ENCODE measurements around the gene BARX1. TPM values are rescaled to one million over a fixed set of nuclear protein-coding genes. Genes with fewer than 3 reads are reported as not detected.

The BARX1 gene
- total RNA-seq, 2 experiments from 2014 or later = 1.8 to 1.9 TPM

DNA sequence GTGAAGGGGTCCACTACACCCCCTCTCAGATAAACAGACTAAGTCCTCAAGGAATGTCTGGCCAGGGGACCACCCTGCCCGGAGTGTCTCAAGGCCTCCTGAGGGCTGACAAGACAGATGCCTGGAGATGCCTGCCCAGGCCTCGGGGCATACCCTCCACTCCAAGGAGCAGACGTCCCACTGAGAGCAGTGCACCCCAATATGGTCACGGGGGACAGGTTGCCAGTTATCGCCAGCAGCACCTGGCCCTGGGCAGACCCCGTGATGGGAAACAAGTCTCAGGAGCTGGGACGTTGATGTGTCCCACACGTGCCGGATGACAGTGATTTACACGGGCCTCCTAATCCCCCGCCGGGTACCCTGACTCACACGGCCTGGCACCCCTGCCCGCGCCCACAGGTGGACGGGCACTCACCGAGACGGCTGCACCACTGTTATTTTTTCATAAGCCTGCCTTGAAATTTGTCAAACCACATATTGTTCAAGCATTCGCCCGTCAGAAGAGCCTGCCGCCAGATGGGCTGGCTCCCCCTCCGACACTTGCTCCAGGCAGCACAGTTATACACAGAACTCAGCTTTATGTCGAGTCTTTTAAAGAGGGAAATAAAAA lies 43.9 kb downstream of the BARX1 start:
- no peaks in the 10 kb centered on the region for H3K36me3 Mint-ChIP-seq (ENCODE audit: low read depth)
- H3K27ac Mint-ChIP-seq = no peak overlapping the region
- H3K9me3 Mint-ChIP-seq (ENCODE audit: low read depth) = no peaks in the 10 kb centered on the region
- ATAC-seq (no peak), DNase-seq (no peak)
- intact Hi-C loops (cut with DNase I, micrococcal nuclease) = loop anchor here in 1 of 2 experiments (10.0 kb wide), 1 partner anchor 56 kb away; no protein-coding TSS in a partner anchor
- peaks cover 6% of the 10 kb centered on the region for H3K27me3 Mint-ChIP-seq
- peaks cover 4% of the 10 kb centered on the region for H3K4me1 Mint-ChIP-seq
- ChIA-PET POLR2A (no interaction called here), CTCF (interaction anchor here (0.9 kb wide), 1 partner anchor 23 kb away, joined by 4 read pairs; no protein-coding TSS in a partner anchor)
- no peak overlapping the region for H3K4me3 Mint-ChIP-seq

DNA sequence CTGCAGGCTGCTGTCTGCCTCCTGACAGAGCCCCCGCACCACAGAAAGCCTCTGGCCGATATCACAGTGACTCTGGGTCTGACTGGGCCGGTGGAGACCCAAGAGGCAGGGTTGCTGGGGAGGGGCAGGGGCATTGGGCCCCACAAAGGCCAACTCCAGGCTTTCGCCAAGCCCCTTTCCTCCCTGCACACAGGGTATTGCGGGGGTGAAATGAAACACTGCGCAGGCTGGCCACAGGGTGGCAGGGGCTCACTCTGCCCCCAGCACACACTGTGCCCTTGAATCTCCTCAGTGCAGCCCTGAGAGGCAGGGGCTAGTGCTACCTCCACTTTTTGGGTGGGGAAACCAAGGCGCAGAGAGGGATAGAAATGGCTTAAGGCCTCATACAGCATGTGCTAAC lies 44.6 kb downstream of the BARX1 start:
- ChIA-PET POLR2A (no interaction called here), CTCF (no interaction called here)
- no peak for ATAC-seq
- no peaks in the 10 kb centered on the region for H3K9me3 Mint-ChIP-seq (ENCODE audit: low read depth)
- H3K4me3 Mint-ChIP-seq = no peak overlapping the region
- no peaks in the 10 kb centered on the region for H3K36me3 Mint-ChIP-seq (ENCODE audit: low read depth)
- no peak for DNase-seq
- H3K4me1 Mint-ChIP-seq = peaks cover 4% of the 10 kb centered on the region
- intact Hi-C loops (cut with DNase I, micrococcal nuclease) = loop anchor here in 1 of 2 experiments (10.0 kb wide), 1 partner anchor 56 kb away; no protein-coding TSS in a partner anchor
- peaks cover 6% of the 10 kb centered on the region for H3K27me3 Mint-ChIP-seq
- no peak overlapping the region for H3K27ac Mint-ChIP-seq

DNA sequence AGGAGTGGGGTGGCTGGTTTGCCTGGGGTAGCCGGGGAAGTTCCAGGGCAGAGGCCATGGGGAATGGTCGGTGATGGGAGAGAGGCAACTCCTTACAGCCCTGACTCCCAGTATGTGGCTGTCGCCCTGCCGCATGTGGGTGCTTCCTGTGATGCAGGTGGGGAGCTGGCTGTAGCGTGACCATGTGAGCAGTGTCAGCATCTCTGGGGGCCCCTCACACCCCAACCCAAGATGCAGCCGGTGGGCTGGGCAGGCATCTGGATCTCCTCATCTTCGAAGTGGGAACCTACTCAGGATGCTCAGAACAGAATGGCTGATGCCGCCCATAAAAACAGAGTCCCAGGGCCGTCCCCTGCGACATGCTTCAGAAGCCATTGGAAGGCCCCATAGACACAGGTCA lies 45.0 kb downstream of the BARX1 start:
- intact Hi-C loops (cut with DNase I, micrococcal nuclease) = loop anchor here in 1 of 2 experiments (10.0 kb wide), 1 partner anchor 55 kb away; no protein-coding TSS in a partner anchor
- POLR2A ChIA-PET = no interaction called here
- no peak for ATAC-seq

DNA sequence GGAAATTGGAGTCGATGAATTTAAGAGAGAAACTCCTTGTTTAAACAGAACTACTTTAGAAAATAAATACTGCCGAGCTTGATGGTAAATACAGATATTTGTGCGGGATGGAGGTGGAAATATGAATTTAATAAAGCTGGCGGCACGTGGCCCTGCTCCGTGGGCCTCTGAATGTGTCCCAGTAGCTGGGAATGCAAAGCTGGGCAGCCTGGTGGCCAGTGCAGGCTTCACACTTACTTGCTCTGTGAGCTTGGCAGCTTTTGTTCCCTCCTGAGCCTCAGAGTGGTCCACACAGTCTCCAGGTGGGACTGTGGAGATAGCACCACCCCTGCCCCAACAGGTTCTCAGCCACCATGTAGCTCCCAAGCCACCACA lies 45.9 kb downstream of the BARX1 start:
- peaks cover 6% of the 10 kb centered on the region for H3K27me3 Mint-ChIP-seq
- no peaks in the 10 kb centered on the region for H3K9me3 Mint-ChIP-seq (ENCODE audit: low read depth)
- no peaks in the 10 kb centered on the region for H3K36me3 Mint-ChIP-seq (ENCODE audit: low read depth)
- ChIA-PET POLR2A (no interaction called here), CTCF (interaction anchor here (0.8 to 1.0 kb wide), 2 partner anchors 16 to 80 kb away, joined by 3 read pairs; no protein-coding TSS in a partner anchor)
- intact Hi-C loops (cut with DNase I, micrococcal nuclease) = no loop called here
- H3K27ac Mint-ChIP-seq = no peak overlapping the region
- no peak overlapping the region for H3K4me3 Mint-ChIP-seq
- DNase-seq (no peak), ATAC-seq (no peak)
- peaks cover 4% of the 10 kb centered on the region for H3K4me1 Mint-ChIP-seq

More for the DNA sequence above, 45.0 kb downstream of the BARX1 start:
- no peaks in the 10 kb centered on the region for H3K36me3 Mint-ChIP-seq (ENCODE audit: low read depth)
- DNase-seq = no peak
- CTCF ChIA-PET = no interaction called here
- H3K27me3 Mint-ChIP-seq = peaks cover 6% of the 10 kb centered on the region
- H3K27ac Mint-ChIP-seq = no peak overlapping the region
- H3K9me3 Mint-ChIP-seq (ENCODE audit: low read depth) = no peaks in the 10 kb centered on the region
- H3K4me3 Mint-ChIP-seq = no peak overlapping the region
- H3K4me1 Mint-ChIP-seq = peaks cover 4% of the 10 kb centered on the region

DNA sequence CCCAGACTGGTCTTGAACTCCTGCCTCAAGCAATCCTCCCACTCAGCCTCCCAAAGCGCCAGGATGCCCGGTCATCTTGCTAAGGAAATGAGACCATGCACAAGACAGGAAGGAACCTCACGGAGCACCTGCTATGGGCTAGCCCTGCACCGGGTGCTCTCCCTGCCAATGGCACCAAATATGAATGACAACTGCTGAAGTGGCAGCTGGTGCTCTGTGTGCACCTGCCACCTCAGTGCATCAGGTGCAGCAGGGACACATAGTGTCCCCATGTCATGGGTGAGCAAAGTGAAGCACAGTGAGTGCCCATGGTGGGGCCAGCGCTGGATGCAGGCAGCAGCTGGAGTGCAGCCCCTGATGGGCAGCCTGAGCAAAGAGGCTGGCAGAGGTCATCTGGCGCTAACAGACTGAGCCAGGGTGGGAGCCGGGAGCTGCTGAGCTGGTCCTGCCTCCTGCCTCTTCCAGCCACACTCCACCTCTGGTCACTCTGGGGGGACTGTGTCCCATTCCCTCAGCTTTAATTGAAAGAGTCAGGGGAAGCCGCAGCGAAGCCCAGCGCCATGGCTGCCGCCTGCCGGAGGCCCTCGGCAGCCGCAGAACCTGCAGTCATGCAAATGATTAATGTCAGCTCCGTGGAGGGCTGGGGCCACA lies 46.4 kb downstream of the BARX1 start:
- peaks cover 6% of the 10 kb centered on the region for H3K27me3 Mint-ChIP-seq
- H3K4me3 Mint-ChIP-seq = no peak overlapping the region
- CTCF ChIA-PET = interaction anchor here (0.7 to 1.0 kb wide), 3 partner anchors 16 to 816 kb away, joined by 3 to 6 read pairs (median 3); no protein-coding TSS in a partner anchor
- POLR2A ChIA-PET = no interaction called here
- H3K27ac Mint-ChIP-seq = no peak overlapping the region
- H3K4me1 Mint-ChIP-seq = peaks cover 4% of the 10 kb centered on the region
- DNase-seq = peak; percentile 44
- no peaks in the 10 kb centered on the region for H3K9me3 Mint-ChIP-seq (ENCODE audit: low read depth)
- intact Hi-C loops (cut with DNase I, micrococcal nuclease) = no loop called here
- peak; percentile 33 for ATAC-seq
- no peaks in the 10 kb centered on the region for H3K36me3 Mint-ChIP-seq (ENCODE audit: low read depth)

DNA sequence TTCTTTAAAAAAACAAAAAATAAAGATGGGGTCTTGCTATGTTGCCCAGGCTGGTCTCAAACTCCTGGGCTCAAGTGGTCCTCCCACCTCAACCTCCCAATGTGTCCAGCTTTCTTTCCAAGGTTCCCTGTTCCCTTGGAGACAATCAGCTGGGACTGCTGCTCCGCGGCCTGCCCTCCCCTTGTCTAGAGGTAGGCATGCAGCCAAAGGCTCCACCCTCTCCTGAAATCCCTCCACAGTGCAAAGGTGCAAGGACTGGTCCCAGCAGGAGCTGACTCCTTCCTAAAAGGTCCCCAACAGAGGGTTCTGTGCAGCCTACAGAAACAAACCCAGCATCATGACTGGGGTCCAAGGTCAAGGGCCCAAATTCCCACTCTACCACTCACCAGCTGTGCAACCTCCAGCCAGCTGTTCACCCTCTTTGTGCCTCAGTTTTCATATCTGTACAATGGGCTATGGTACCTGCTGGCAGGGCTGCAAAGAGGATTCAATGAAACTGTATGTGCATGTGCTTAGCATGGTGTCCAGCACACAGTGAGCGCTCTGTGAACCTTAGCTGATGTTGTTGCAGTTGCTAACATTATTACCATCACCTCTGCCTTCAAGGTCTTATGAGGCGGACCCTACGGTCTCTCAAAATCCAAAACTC lies 47.5 kb downstream of the BARX1 start:
- intact Hi-C loops (cut with DNase I, micrococcal nuclease) = no loop called here
- Mint-ChIP-seq H3K9me3 (ENCODE audit: low read depth) (no peaks in the 10 kb centered on the region), H3K36me3 (ENCODE audit: low read depth) (no peaks in the 10 kb centered on the region), H3K27ac (no peak overlapping the region), H3K27me3 (peaks cover 6% of the 10 kb centered on the region), H3K4me1 (peaks cover 4% of the 10 kb centered on the region), H3K4me3 (no peak overlapping the region)
- ChIA-PET POLR2A (no interaction called here), CTCF (interaction anchor here (0.6 to 0.7 kb wide), 2 partner anchors 80 to 1481 kb away, joined by 3 read pairs; no protein-coding TSS in a partner anchor)
- no peak for ATAC-seq
- no peak for DNase-seq

DNA sequence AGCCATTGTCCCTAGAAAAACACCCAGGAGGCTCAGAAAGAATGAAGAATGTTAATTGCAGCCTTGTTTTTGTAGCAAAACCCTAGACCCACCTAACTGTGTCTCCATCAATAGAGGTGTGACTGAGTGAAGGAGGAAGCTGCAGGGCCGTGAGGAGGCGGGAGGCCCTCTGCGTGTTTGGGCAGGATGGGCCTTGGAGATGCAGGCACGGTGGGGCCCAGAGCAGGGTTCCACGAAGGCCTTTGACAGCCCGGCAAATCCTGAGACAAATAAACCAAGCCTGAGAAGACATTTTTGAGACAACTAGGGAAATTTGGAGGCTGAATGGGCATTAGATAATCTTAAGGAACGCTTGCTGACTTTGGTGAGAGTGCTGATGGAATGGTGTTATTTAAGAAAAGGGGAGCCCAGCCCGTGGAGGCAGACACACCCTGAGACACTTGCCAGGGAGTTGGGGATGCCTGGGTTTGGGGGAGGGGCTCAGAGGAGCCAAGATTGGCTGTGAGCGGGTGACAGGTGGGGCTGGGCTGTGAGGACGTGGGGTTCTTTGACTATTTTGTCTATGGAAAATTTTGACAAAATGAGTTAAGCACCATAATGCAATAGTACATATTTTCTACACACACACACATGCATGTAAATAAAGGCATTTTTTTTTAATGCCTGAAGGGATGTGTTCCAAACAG lies 48.8 kb downstream of the BARX1 start:
- CTCF ChIA-PET = no interaction called here

DNA sequence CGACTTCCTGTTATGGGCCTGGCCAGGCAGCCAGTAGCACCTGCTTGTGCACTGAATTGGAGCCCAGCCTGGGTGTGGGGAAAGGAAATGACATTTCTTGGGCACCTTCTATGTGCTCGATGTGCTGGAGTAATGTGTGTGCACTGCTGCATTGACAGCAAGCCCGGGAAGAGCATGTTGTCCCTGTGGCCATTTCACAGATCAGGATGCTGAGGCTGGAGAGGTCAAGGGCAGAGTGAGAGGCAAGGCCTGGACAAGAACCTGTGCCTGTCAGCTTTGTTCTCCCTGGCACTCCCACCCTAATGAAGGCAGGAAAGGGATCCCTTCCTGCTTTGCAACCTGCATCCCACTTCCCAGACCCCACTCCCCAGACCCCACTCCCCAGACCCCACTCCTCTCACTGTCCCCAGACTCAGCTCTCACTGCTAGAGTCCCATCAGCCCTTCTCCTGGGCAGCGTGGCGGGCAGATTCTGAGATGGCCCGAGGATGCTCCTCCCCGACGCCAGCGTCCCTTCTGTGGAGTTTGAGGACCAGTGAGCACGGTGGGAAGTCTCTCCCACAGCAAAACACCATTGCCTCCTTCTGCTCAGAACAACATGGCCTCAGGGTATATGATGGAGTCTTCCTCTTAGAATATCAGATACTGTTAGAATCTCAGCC lies 49.6 kb downstream of the BARX1 start:
- intact Hi-C loops (cut with DNase I, micrococcal nuclease) = no loop called here
- DNase-seq (no peak), ATAC-seq (no peak)
- Mint-ChIP-seq H3K4me1 (peaks cover 4% of the 10 kb centered on the region), H3K27ac (no peak overlapping the region), H3K36me3 (ENCODE audit: low read depth) (no peaks in the 10 kb centered on the region), H3K27me3 (peaks cover 6% of the 10 kb centered on the region), H3K9me3 (ENCODE audit: low read depth) (no peaks in the 10 kb centered on the region), H3K4me3 (no peak overlapping the region)
- ChIA-PET CTCF (no interaction called here), POLR2A (interaction anchor here (0.6 kb wide), 1 partner anchor 121 kb away, joined by 4 read pairs; no protein-coding TSS in a partner anchor)

More for the DNA sequence above, 48.8 kb downstream of the BARX1 start:
- Mint-ChIP-seq H3K4me3 (no peak overlapping the region), H3K4me1 (peaks cover 4% of the 10 kb centered on the region), H3K36me3 (ENCODE audit: low read depth) (no peaks in the 10 kb centered on the region), H3K27ac (no peak overlapping the region), H3K27me3 (peaks cover 6% of the 10 kb centered on the region), H3K9me3 (ENCODE audit: low read depth) (no peaks in the 10 kb centered on the region)
- intact Hi-C loops (cut with DNase I, micrococcal nuclease) = no loop called here
- ATAC-seq = no peak
- no peak for DNase-seq
- POLR2A ChIA-PET = no interaction called here

DNA sequence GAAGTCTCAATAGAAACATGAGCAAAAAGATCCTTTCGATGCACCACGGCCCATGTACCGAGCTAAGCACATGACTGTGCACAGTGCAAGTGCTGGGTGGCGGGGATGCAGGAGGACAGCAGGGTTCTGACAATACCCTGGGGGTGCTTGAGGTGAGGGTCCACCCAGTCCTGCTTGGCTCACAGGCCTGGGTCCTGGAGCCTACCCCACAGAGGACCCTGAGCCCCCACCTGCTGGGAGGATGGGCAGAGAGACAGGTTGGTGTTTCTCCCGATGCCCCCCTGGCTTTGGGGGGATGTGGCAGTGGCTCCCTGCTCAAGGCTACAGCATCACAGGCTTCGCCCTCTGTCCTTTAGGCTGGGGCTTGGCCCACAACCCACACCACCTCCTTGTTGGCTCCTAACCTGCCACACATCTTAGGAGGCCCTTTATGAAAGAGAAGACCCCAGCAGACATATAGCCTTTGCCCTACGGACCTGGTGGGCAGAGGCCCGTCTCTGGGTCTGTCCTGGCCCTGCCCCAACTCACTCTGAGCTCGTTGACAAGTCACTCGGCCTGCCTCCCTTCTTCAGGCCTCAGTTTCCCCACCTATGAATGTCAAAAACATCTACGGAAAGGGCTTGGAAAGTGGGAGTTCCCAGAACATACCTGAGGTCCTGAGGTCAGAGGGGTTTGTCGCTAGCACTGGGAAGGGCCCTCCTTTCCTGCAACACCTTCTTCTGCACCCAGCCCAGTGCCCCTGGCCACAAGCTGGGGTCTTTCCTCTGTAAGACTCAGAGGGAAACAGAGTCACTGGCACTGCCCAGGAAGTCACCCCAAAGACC lies 50.3 kb downstream of the BARX1 start:
- Mint-ChIP-seq H3K9me3 (ENCODE audit: low read depth) (no peaks in the 10 kb centered on the region), H3K27me3 (peaks cover 6% of the 10 kb centered on the region), H3K36me3 (ENCODE audit: low read depth) (peaks cover 2% of the 10 kb centered on the region), H3K27ac (no peak overlapping the region), H3K4me1 (peaks cover 4% of the 10 kb centered on the region), H3K4me3 (no peak overlapping the region)
- ChIA-PET CTCF (no interaction called here), POLR2A (interaction anchor here (0.6 kb wide), 1 partner anchor 120 kb away, joined by 4 read pairs; no protein-coding TSS in a partner anchor)
- intact Hi-C loops (cut with DNase I, micrococcal nuclease) = no loop called here
- DNase-seq (no peak), ATAC-seq (no peak)

DNA sequence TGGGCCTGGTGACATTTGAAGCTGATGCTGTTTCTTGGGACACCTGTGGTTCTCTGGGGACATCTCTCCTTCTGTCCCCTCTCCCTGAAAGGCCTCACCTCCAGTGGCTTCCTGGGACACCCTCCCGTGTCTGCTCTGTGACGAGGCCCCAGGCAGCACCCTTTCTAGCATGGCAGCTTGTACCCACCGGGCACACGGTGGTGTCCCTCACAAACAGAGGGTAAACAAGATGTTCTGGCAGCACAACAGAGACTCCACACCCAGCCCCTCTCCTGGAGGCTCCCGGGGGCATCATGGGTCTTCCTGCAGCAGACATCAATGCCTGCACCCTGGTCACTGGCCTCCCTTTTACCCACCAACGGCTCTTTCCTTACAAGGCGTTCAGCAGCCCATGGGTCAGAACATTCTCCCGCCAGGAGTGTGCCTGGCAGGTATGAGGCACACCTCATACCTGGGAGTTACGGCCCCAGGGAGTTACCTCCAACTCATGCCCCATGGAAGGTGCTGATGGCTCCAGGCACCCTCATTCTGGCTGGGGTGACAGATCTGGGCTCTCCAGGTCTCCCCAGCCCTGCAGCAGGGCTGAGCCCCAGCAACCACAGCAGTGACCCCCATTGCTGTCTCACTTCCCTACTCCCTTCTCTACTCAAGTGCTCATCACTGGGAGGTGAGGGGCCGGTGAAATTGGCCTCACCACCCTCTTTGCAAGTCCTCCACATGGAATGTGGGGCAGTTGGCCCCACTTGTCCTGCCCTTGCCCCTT lies 51.1 kb downstream of the BARX1 start:
- ChIA-PET POLR2A (interaction anchor here (0.6 kb wide), 1 partner anchor 268 kb away, joined by 3 read pairs; no protein-coding TSS in a partner anchor), CTCF (no interaction called here)
- Mint-ChIP-seq H3K4me3 (no peak overlapping the region), H3K27me3 (peaks cover 4% of the 10 kb centered on the region), H3K27ac (no peak overlapping the region), H3K4me1 (peaks cover 2% of the 10 kb centered on the region), H3K36me3 (ENCODE audit: low read depth) (peaks cover 2% of the 10 kb centered on the region), H3K9me3 (ENCODE audit: low read depth) (no peaks in the 10 kb centered on the region)
- DNase-seq (no peak), ATAC-seq (no peak)
- intact Hi-C loops (cut with DNase I, micrococcal nuclease) = no loop called here
